GM12874 (cell line): Measurements from ENCODE around the gene RASSF3.

Experiments
- TF ChIP-seq, protein P1 (sequence below): IDR thresholded peaks from 2 replicates; pipeline ENCODE4 v1.5.1; 2011; ENCODE audit warnings: low read depth, mild to moderate bottlenecking, control low read depth, low read length, moderate library complexity; ENCODE audit not compliant: insufficient read depth

RASSF3 gene

DNA sequence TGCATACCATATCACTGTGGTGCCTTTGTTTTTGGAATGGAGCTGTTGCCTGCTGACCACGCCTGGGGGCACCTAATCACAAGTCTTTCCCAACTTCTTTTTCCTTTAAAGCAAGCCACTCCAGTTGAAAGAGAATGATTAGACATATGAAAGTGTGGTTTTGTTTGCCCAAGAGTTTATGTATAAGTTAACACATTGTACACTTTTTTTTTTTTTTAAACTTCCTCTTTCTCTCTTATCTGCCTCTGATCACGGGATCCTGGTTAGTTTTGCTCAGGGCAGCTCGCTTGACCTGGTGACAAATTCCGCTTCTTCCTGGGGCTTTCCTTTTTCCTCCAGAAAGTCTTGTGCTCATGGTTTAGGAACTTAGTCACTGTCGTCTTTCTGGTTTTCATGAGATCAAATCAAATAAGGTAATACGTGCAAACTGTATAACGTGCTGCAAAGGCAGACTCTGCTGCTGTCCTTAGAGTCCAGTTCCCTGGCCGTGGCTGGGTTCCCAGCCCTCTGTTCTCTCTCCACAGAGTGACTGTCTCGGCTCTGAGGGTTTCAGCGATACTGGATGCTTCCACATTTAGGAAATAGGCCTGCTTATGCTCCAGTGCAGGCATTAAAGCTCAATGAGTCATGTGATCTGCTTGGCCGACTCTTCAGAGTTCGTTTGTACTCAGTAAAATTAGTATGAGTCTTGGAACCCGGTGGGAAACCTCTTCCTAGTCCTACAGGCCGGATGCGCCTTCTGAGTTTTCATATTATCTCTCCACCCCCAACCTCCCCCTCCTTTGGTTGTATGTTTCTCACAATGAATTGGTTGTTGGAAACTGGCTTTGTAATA is 15.2 kb downstream of the RASSF3 start:
- TF ChIP-seq, protein P1, sequence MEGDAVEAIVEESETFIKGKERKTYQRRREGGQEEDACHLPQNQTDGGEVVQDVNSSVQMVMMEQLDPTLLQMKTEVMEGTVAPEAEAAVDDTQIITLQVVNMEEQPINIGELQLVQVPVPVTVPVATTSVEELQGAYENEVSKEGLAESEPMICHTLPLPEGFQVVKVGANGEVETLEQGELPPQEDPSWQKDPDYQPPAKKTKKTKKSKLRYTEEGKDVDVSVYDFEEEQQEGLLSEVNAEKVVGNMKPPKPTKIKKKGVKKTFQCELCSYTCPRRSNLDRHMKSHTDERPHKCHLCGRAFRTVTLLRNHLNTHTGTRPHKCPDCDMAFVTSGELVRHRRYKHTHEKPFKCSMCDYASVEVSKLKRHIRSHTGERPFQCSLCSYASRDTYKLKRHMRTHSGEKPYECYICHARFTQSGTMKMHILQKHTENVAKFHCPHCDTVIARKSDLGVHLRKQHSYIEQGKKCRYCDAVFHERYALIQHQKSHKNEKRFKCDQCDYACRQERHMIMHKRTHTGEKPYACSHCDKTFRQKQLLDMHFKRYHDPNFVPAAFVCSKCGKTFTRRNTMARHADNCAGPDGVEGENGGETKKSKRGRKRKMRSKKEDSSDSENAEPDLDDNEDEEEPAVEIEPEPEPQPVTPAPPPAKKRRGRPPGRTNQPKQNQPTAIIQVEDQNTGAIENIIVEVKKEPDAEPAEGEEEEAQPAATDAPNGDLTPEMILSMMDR: no peak

DNA sequence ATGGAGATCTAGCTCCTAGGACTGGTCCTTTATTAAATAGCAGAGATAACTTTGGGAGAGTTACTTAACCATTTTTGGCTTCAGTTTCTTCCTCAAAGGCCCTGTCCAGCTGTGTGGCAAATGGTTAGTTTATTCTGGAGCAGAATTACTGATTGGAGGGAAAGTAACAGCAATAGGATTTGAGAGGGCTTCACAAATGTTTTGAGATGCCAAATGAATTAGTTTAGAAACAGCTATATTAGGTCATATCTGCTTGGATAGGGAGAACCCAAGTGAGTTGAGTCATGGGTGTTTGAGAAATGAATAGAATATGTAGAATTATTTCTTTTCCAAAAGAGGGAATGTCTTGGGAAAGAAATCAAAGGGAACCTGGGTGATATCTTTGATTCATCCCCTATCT is 17.5 kb downstream of the RASSF3 start:
- TF ChIP-seq, protein P1: no peak

DNA sequence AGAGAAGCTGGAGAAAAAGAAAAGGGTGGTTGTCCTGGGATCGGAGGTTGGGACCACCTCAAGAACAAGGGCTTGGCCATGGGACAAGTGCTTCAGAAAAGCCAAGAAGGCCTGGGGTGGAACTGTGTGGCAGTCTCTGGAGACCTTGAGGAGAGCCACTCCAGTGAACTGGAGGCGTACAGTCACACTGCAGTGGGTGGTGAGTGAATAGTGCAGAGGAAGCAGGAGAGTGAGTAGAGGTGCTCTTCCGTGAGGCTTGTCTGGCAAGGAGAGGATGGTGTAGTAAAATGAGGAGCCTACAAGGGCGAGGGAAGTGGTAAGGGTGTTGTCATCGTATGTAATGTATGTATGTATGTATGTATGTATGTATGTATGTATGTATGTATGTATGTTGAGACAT is 20.9 kb downstream of the RASSF3 start:
- TF ChIP-seq, protein P1: no peak

DNA sequence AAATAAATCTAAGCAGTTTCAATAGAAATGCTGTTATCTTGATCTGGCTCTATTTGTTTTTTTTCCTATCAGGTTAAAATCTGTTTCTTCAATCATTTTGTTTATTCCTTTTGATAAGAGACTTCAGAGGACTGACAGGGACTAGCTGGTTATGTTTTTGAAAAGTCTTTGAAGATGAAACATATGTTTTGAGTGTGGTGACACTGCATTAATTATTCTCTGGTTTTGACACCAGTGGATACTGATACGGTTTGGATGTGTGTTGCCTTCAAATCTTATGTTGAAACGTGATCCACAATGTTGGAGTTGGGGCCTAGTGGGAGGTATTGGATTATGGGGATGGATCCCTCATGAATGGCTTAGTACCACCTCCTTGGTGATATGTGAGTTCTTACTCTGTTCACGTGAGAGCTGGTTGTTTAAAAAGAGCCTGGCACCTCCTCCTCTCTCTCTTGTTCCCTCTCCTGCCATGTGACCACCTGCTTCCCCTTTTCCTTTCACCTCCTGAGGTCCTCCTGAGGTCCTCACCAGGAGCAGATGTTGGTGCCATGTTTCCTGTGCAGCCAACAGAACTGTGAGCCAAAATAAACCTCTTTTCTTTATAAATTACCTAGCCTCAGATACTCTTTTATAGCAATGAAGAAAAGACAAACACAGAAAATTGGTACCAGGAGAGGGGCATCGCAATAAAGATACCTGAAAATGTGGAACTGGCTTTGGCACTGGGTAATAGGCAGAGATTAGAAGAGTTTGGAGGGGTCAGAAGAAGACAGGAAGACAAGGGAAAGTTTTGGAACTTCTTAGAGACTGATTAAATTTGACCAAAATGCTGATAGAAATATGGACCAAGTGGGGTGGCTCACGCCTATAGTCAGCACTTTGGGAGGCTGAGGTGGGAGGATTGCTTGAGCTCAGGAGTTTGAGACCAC is 23.0 kb downstream of the RASSF3 start:
- TF ChIP-seq, protein P1: no peak

DNA sequence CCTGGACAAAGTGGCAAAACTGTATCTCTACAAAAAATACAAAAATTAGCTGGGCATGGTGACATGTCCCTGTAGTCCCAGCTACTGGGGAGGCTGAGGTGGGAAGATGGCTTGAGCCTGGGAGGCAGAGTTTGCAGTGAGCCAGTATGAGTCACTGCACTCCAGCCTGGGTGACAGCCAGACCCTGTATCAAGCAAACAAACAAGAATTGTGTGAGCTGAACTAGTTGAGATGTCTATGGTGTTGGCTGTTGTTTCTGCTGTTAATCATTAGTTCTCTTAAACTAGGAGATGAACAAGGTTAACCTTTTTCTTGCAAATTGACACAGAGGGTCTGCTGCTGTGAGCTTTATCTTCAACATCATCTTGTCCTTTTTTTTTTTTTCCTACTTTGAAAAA is 23.6 kb downstream of the RASSF3 start:
- TF ChIP-seq, protein P1: no peak

DNA sequence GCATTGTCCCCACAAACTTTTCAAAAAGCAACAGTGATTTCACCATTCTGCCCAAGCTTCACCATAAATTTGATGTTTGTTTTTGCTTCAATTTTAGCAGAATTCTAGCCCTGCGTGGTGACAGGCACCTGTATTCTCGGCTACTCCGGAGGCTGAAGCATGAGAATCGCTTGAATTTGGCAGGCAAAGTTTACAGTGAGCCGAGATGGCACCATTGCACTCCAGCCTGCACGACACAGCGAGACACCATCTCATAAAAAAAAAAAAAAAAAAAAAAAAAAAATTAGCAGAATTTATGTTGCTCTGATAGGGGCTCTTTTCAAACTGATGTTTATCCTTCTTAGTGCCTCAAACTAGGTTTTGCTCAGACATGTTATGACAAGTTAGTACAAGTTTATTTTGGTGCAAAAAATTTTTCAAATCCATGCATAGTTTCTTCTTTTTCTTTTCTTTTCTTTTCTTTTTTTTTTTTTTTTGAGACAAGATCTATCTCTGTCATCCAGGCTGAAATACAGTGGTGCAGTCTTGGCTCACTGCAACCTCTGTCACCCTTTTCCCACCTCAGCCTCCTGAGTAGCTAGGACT is 24.3 kb downstream of the RASSF3 start:
- TF ChIP-seq, protein P1: no peak
